Measurements from ENCODE around the gene MED12.

Gene MED12

DNA sequence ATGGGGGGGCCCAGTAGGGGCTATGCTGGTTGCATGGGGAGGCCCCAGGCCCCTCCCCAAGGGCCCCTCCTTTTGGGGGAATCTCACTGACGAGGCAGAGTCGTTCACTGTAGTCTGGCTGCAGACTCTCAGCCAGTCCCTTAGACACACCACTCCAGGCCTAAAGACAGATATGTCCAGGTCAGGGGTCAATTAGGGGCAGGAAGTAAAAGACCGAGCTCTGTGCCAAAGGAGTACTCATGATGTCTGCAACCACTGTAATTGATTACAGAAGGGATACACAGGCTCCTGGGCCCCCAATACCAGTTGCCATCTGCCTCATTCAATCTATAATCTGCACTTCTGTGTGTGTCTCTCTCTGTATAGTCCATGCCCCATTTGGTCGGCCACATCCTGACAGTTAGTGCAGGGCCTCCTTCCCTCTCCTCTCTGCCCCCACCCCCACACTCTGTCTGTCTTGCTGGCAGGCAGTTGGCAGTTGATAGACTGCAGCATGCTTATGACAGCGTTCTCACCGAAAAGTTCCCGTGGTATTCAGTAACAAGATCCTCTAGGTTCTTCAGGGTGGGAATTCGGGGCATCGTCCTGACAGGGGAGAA, 10.5 kb upstream of the MED12 start:
- DNase-seq (ENCODE audit: low spot score): no peak

DNA sequence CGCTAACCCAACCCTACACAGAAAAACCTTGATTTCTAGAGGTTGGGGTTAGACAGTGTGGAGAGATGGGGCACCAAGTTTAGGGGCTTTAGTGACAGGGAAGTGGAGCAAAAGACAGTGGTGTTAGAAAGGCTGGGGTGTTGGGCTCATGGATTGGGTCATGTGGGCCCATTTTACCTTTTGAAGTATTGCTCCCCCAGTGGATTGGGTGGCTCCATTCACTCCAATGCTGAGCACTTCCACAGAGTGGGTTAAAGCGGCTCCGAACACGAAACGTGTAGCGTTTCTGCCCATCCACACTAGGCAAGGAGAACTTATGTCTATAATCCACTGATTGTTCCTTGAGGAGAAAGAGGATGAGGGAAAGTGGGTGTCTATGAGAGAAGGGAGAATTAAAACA, 9.3 kb upstream of the MED12 start:
- DNase-seq (ENCODE audit: low spot score): no peak

DNA sequence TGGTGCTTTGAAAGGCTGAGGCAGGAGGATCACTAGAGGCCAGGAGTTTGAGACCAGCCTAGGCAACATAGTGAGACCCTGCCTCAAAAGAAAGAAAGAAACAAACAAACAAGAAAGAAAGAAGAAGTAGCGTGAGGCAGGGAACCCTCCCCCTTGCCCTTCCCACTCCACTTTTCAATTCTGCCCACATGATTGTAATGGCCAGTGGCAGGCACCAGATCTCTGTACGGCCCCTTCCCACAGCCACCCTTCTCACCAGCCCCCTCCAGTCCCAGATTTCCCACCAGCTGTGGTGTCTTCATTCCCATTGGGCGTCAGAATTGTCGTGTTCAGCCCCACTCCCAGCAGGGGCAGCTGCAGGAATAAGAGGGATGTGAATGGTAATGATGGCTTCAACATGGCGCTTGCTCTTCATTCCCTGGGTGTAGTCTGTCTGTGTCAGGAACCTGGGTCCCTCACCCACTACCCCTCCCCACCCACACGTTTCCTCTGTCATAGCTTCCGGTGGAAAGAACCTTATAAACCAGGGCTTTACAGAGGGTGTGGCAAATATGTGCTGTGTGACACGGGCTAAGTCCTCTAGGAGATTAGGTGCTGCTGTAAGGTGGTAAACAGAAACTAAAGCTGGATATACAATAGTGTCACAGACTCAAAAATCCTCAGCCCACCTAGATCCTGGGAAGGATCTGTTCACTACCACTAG, 7.1 kb upstream of the MED12 start, which contains the start of gene IL2RG:
Gene IL2RG (minus strand): TSS at position 437 of the 703 bp plus-strand sequence. CDS start 38 bp downstream, at position 399.
- DNase-seq (ENCODE audit: low spot score): no peak

DNA sequence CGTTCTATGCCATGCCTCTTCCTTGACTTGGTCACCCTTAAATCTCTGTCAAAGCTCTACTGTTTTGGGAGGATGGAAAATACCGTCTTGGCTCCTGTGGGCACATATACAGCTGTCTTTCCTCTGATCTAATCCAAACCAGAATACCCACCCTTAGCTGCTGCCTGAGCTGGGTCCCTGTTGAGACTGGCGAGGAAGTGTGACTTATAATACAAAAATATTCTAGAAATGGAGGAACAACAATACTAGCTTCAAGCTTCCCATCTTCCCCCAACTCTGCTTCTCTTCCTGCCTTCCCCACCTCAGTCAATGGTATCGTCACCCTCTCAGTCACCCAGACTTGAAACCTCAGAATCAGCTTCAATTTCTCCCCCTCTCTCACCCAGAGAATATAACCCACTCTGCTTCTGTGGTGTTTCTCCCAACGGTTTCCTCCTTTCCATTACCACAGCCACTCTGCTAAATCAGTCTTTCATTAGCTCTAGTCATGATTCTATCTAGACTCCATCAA, 6.4 kb upstream of the MED12 start:
- DNase-seq (ENCODE audit: low spot score): no peak

DNA sequence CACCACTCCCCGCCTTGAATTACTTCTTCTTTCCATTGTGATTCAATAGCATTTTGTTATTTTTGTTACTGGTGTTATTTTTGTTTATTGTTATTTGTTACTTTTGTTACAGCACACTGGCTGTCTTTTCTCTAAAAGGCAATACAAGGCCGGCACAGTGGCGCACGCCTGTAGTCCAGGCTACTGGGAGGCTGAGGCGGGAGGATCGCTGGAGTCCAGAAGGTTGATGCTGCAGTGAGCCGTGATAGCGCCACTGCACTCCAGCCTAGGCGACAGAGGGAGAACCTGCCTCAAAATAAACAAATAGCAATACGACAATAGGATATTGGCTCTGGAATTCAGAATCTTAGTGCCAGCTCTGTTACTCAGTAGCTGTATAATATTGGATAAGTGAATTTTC, 1.0 kb upstream of the MED12 start:
- no peak for DNase-seq (ENCODE audit: low spot score)

DNA sequence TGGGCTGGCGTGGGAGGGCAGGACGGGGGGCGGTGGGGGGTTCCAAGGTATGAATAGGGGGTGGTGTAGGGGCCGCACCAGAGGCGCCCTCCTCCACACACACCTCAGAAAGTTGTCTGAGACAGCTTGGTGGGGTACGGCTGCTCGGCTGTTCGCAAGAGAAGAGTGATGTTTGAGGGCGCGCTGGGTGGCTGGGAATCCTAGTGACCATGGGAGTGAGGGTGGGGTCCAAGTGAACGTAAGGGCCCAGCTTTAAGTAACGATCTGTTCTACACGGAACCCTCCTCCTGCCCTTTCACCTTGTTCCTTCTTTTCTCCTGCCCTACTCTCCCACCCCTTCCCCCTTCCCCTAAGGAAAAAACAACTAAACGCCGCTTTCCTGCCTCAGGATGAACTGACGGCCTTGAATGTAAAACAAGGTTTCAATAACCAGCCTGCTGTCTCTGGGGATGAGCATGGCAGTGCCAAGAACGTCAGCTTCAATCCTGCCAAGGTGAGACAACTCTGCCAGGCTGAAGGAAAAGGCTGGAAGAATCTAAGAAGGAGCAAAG, 664 bp downstream of the MED12 start:
- DNase-seq (ENCODE audit: low spot score): no peak

DNA sequence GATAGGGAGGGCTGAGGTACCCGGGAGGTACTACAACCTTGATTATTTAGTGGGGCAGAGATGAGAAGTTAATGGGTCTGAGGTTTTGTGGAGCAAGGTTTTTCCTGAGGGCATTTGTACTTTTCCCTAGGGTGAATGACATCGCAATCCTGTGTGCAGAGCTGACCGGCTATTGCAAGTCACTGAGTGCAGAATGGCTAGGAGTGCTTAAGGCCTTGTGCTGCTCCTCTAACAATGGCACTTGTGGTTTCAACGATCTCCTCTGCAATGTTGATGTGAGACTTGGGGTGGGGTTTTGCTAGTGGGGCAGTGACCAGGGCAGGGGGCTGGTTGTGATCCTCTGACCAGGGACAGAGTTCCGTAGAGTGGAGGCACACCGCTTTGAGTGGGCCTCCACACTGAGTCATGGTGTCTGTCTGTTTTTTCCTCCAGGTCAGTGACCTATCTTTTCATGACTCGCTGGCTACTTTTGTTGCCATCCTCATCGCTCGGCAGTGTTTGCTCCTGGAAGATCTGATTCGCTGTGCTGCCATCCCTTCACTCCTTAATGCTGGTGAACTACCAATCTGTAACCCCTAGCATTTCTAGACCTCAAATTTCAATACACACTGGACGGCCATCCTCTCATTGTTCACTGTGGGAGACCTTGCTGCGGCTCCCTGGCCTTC, 9.9 kb downstream of the MED12 start:
- no peak for DNase-seq (ENCODE audit: low spot score)

DNA sequence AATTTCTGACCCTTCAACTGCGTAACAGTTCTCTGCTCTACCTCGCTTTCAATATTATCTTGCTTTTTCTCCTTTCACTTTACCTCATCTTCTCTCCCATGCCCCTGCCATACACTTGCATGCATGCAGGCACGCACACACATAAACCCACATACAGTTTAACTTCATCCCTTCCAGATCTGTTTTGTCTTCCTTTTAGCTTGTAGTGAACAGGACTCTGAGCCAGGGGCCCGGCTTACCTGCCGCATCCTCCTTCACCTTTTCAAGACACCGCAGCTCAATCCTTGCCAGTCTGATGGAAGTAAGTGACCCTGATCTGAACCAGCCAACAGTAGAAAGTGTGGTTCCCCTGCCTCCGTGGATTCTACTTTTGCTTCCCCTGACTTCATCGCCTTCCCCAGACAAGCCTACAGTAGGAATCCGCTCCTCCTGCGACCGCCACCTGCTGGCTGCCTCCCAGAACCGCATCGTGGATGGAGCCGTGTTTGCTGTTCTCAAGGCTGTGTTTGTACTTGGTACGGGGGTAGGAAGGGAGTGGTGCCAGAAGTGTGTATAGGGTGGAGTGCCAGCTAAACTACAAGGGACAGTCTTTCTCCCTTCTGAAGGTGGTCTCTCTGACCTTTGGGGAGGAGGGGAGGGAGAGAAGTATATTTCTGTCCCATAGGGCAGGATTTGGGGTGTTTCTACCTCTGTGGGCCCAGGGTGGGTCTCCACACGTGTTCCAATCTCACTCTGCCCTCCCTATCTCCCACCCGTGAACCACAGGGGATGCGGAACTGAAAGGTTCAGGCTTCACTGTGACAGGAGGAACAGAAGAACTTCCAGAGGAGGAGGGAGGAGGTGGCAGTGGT, 10.7 kb downstream of the MED12 start:
- peak; percentile 64 for DNase-seq (ENCODE audit: low spot score)

DNA sequence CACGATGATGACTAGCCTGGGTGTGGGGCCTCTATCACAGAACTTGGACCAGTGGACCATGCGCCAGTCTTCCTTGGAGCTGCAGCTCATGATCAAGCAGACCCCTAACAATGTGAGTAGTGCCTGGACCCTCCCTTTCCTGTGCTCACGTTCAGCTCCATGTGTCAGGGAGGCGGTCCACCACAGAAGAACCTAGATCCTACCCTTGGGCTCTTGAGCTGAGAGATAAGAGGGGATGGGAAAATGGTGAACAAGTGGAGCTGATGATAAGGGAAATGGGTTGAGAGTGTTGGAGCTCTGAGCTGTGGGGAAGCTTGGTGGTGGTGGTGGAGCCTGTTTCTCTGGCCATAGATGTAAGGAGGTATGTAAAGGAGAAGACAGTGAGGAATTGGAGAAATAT, 13.1 kb downstream of the MED12 start:
- no peak for DNase-seq (ENCODE audit: low spot score)

DNA sequence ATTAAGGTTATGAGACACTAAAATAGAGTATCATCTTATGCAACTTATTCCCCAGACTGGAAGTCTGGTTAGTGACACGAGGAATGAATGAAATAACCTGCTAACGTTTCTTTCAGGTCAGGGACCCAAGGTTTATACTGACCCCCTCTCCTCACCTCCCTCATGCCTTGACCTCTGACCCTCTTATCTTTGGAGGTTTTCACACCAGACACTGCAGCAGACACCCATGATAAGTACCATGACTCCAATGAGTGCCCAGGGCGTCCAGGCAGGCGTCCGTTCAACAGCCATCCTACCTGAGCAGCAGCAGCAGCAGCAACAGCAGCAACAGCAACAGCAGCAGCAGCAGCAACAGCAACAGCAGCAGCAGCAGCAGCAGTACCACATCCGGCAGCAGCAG, 22.0 kb downstream of the MED12 start:
- DNase-seq (ENCODE audit: low spot score): no peak

DNA sequence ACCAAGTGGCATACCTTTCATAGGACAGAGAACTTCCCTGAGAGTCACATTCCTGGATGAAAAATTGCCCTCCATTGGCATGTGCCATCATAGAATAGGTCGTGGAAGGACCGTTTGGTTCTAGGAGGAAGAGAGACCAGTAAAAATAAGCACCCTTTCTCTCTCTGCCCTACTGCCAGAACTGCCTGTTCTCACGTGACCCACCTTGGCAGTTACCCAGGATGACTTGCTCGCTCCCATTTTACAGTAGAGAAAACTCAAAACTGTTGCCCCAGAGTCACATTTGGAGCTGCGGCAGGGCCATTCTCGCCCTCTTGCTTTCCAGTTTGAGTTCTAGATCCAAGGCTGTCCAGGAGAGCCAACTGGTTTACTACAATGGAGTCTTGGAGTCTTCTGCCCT, 25.1 kb downstream of the MED12 start:
- peak; percentile 37 for DNase-seq (ENCODE audit: low spot score)

DNA sequence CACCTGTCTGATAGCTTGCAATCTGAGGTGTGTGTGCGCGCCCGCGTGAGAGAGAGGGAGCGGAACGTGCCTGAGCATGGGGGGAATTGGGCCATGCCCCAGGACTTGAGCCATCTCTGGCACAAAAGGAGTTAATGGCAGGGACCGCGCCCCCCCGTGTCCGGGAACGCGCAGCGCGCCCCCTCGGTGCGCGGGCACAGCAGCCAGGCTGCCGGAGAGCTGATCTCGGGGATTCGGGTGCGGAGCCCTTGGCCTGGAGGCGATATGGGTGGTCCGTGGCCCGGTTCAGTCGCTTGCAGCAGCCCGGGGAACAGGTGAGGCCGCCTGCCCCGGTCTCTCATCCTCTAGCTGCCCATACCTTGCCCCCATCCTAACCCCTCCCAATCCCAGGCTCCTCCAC, 26.3 kb downstream of the MED12 start, which contains the start of gene NLGN3:
Gene NLGN3 (plus strand): TSS at position 191 of the 400 bp plus-strand sequence. CDS start 2,909 bp downstream, outside the sequence.
- DNase-seq (ENCODE audit: low spot score): peak; percentile 34

DNA sequence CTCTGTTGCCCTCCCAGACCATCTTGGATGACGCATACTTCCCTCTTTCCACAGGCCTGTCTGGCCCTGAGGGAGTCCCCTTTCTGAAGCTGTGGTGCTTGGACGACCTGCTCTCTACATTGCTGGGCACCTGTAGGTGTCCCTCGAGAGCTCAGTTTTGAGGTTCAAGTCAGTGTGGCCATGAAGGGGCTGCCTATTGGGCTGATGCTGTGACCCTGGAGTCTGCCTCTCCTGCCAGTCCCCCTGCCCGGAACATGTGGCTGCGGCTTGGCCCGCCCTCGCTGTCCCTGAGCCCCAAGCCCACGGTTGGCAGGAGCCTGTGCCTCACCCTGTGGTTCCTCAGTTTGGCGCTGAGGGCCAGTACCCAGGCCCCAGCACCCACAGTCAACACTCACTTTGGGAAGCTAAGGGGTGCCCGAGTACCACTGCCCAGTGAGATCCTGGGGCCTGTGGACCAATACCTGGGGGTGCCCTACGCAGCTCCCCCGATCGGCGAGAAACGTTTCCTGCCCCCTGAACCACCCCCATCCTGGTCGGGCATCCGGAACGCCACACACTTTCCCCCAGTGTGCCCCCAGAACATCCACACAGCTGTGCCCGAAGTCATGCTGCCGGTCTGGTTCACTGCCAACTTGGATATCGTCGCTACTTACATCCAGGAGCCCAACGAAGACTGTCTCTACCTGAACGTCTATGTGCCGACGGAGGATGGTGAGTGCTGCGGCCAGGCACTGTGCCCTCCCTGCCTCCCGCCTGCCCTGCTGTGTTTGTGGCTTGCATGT, 29.3 kb downstream of the MED12 start:
- DNase-seq (ENCODE audit: low spot score): no peak

DNA sequence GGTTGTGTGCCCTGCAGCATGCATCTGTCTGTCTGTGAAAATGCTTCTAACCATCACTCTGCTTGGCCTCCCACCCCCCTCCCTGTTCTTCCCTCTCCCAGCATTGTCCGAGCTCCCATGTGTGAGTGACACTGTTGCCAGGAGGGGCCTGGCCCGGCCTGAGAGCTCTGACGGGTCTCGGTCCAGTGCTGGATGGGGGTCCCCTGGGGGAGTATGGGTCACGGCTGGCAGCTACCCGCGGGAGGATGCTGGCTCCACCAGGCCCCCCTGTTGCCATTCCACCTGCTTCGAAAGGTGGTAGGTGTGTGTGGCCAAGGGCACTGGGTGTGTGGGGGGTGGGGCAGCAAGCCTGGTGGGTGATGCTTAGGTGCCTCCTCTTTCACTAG, 29.9 kb downstream of the MED12 start:
- DNase-seq (ENCODE audit: low spot score): no peak

DNA sequence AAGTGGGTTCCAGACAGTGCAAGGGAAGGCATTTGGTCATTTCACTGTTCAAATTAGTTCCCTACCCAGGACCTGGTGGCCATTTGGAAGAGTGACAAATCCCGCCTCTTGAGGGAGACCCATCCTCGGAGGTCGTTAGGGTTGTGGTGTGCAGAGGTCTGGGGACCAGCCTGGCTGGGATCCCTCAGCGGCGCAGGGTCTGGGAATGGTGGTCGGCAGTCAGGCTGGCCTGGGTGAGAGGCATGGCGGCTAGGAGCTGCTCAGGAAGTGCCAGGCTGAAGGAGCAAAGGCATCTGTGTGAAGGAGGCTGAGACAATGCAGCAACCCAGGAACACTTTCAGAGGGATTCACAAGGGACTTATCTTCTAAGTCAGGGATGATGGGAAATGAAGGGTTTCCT, 33.0 kb downstream of the MED12 start:
- no peak for DNase-seq (ENCODE audit: low spot score)

DNA sequence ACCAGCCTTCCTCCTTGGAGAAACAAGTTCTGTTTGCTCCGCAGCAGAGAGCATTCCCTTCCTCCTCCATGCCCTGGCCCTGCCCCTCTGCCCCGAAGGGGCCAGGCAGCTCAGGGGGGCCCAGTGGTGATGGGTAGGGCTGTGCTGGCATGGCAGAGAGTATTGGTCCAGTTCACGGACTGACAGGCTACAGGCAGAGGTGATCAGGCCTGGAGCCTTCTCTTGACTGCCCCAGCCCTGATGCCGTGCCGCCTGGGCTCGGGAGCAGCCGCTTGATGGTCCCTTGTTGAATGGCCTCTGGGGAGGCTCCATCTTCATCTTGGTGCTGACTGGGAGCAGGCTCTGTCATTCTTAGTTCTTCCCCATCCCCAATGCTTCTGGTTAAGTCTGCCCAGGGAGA, 35.8 kb downstream of the MED12 start:
- DNase-seq (ENCODE audit: low spot score): no peak

DNA sequence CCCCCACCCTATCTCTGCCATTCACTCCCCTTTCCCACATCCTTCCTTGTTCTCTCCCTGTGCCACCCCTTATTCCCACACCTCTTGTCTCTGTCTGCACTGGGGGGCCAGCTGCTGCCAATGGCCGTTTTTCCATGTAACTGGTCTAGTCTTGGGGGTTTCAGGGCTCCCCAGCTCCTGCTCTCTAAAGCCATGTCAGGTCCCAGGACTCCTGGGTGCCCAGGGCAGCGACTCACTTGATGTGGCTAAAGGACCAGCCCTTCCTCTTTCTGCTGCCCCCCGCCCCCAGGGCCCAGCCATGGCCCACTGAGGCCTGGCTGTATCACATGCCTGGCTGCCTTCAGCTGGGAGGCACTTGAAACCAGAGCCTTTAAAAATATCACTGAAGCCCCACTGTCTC, 36.2 kb downstream of the MED12 start:
- no peak for DNase-seq (ENCODE audit: low spot score)

DNA sequence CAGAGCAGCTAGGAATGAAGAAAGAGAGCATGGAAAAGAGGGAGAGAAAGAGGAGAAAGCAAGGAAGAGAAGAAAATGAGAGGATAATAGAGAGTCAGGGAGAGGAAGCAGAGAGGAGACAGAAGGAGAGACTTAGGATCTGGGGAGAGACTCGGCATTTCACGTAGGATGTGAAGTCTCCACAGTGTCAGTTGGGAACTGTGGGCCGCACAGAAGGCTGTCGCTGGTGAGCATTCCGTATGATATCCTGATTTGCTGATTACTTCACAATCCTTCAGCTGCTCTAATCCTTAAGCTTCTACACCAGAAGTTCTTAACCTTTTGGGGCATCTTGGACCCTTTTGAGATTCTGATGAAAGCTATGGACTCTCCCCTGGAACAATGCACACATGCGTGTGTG, 40.2 kb downstream of the MED12 start:
- no peak for DNase-seq (ENCODE audit: low spot score)

DNA sequence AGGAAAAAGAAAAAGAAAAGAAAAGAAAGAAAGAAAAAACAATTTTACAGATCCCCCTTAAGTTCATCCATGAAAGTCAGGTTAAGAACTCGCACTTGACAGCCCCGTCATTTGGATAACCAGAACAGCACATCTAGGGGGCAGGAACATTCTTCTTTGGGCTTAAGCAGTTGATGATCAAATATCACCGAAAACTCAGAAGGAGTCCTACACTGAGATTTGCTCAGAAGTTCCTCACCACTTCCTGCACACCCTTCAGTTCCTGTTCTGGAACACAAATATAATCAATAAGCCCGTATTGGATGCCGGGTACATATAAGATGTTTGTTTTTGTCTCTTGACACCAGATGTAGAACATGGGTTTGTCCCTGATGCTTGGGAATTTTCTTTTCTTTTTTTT, 40.9 kb downstream of the MED12 start:
- DNase-seq (ENCODE audit: low spot score): no peak

DNA sequence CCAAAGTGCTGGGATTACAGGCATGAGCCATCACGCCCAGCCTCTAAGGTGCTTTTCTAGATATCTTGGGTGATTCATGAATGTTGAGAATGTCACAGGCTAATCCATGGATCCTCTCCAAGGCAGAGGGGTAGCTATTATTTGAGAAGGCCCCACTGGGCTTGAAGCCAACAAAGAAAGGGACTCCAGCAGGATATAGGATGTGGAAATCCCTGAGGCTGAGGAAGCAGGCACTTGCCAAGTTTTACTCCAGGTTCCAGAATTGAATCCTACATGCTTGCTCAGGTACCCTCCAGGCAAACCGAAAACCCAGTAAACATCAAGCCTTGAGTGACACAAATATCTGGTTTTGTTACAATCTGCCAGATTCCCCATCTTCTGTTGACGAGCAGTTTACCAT, 42.1 kb downstream of the MED12 start:
- no peak for DNase-seq (ENCODE audit: low spot score)

DNA sequence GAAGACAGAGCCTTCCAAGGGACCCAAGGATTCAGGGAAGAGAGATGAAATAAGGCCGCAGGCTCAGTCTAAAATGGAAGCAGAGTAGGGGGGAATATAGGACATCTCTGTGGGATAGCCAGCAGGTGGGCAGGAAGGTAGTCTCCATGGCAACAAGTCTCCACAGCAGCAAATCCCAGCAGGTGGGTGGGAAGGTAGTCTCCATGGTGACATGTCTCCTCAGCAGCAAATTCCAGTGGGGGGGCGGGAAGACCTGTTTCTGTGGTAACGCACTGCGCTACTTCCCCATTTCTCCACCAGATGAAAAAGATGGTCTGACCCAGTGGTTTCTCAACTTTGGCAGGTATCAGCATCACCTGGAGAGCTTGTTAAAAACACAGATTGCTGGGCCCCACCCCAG, 44.6 kb downstream of the MED12 start:
- no peak for DNase-seq (ENCODE audit: low spot score)

All from AG20443 (cell line).